HEK293T (cell line): ENCODE data around the gene RNF144A.

ENCODE experiments used
- CTCF ChIA-PET: fragments of 350-600 bp; formaldehyde crosslinking; extraction: SDS; loops from one replicate; lab custom pipeline; 2021; ENCODE audit warnings: antibody characterized with exemption, inconsistent platforms; lab: Yijun Ruan, JAX
- POLR2A ChIA-PET: fragments of 350-600 bp; formaldehyde crosslinking; extraction: SDS; loops from one replicate; lab custom pipeline; 2020; ENCODE audit warnings: antibody characterized with exemption, inconsistent platforms; lab: Yijun Ruan, JAX
- DNase-seq: peaks from one replicate; pipeline ENCODE4 v3.0.0; 2012; ENCODE audit warnings: mixed read lengths; ENCODE audit errors: extremely low spot score
- ARNT ChIP-seq: fragments of 450-650 bp; IDR thresholded peaks from 2 replicates; pipeline ENCODE4 v1.6.1; 2017; ENCODE audit warnings: mild to moderate bottlenecking
- BHLHE40 ChIP-seq: fragments of 450-650 bp; IDR thresholded peaks from 2 replicates; pipeline ENCODE4 v1.6.1; 2016; ENCODE audit warnings: mild to moderate bottlenecking, moderate library complexity, borderline replicate concordance
- CTBP1 ChIP-seq: fragments of 450-650 bp; IDR thresholded peaks from 2 replicates; pipeline ENCODE4 v1.6.1; 2016; ENCODE audit warnings: borderline replicate concordance
- ELF4 ChIP-seq: fragments of 450-650 bp; IDR thresholded peaks from 2 replicates; pipeline ENCODE4 v1.6.1; 2017; ENCODE audit warnings: antibody characterized with exemption
- FOXA1 ChIP-seq: fragments of 450-650 bp; IDR thresholded peaks from 2 replicates; pipeline ENCODE4 v1.6.1; 2016; ENCODE audit warnings: mild to moderate bottlenecking
- FOXK2 ChIP-seq: fragments of 450-650 bp; IDR thresholded peaks from 2 replicates; pipeline ENCODE4 v1.6.1; 2016; ENCODE audit warnings: mild to moderate bottlenecking
- FOXM1 ChIP-seq: fragments of 450-650 bp; IDR thresholded peaks from 2 replicates; pipeline ENCODE4 v1.6.1; 2017; ENCODE audit warnings: mild to moderate bottlenecking, borderline replicate concordance
- HDGF ChIP-seq: fragments of 450-650 bp; IDR thresholded peaks from 2 replicates; pipeline ENCODE4 v1.6.1; 2017; ENCODE audit warnings: antibody characterized with exemption, borderline replicate concordance
- L3MBTL2 ChIP-seq: fragments of 450-650 bp; conservative IDR thresholded peaks from 2 replicates; pipeline ENCODE4 v1.6.1; 2016; ENCODE audit warnings: mild to moderate bottlenecking
- LEF1 ChIP-seq: fragments of 450-650 bp; IDR thresholded peaks from 2 replicates; pipeline ENCODE4 v1.6.1; 2017; ENCODE audit warnings: mild to moderate bottlenecking, borderline replicate concordance
- NFRKB ChIP-seq: fragments of 450-650 bp; IDR thresholded peaks from 2 replicates; pipeline ENCODE4 v1.6.1; 2016; ENCODE audit warnings: mild to moderate bottlenecking, moderate library complexity
- PKNOX1 ChIP-seq: fragments of 450-650 bp; IDR thresholded peaks from 2 replicates; pipeline ENCODE4 v1.6.1; 2016
- SP1 ChIP-seq: fragments of 450-650 bp; IDR thresholded peaks from 2 replicates; pipeline ENCODE4 v1.6.1; 2017
- SUZ12 ChIP-seq: fragments of 450-650 bp; IDR thresholded peaks from 2 replicates; pipeline ENCODE4 v1.6.1; 2016; ENCODE audit warnings: mild to moderate bottlenecking
- TARDBP ChIP-seq: fragments of 450-650 bp; IDR thresholded peaks from 2 replicates; pipeline ENCODE4 v1.6.1; 2016
- ZNF384 ChIP-seq: fragments of 450-650 bp; IDR thresholded peaks from 2 replicates; pipeline ENCODE4 v1.6.1; 2016

Gene RNF144A

GRCh38 chr2:7015007-7015950 is 98.1 kb downstream of the RNF144A start:
- ChIA-PET POLR2A (no interaction called here), CTCF (interaction anchor here (0.6 to 2.5 kb wide), 3 partner anchors 10 to 103 kb away, joined by 3 to 5 read pairs (median 3); no protein-coding TSS in a partner anchor)
- DNase-seq, result no peak
- TF ChIP-seq ELF4, result no peak
- TF ChIP-seq L3MBTL2, result no peak
- no peak for TF ChIP-seq FOXM1
- TF ChIP-seq LEF1, result no peak
- no peak for TF ChIP-seq FOXK2
- TF ChIP-seq HDGF, result no peak
- TF ChIP-seq SP1, result no peak
- TF ChIP-seq FOXA1, result no peak
- TF ChIP-seq ARNT, result no peak
- TF ChIP-seq CTBP1, result no peak

GRCh38 chr2:7016148-7016547 is 98.9 kb downstream of the RNF144A start:
- ChIA-PET POLR2A (no interaction called here), CTCF (no interaction called here)
- TF ChIP-seq NFRKB (no peak), PKNOX1 (peak; percentile 81)
- DNase-seq, result no peak

- ChIA-PET POLR2A (no interaction called here), CTCF (no interaction called here)
- DNase-seq, result no peak
- TF ChIP-seq ARNT (no peak), SP1 (no peak), L3MBTL2 (no peak), LEF1 (no peak), HDGF (no peak)
These were observed 99.5 kb downstream of the RNF144A start for GRCh38 chr2:7016601-7017211.

GRCh38 chr2:7017671-7018281 is 100.6 kb downstream of the RNF144A start:
- TF ChIP-seq HDGF, result no peak
- TF ChIP-seq ZNF384, result no peak
- TF ChIP-seq ELF4, result no peak
- TF ChIP-seq ARNT, result no peak
- no peak for TF ChIP-seq SP1
- TF ChIP-seq TARDBP, result no peak
- no peak for TF ChIP-seq L3MBTL2
- no peak for TF ChIP-seq FOXM1
- TF ChIP-seq BHLHE40, result no peak
- no peak for TF ChIP-seq FOXK2
- no peak for TF ChIP-seq FOXA1
- no peak for TF ChIP-seq PKNOX1
- no peak for TF ChIP-seq NFRKB
- CTCF ChIA-PET, result no interaction called here
- POLR2A ChIA-PET, result no interaction called here
- DNase-seq, result no peak

GRCh38 chr2:7018282-7018701 is 101.1 kb downstream of the RNF144A start:
- TF ChIP-seq NFRKB, result no peak
- POLR2A ChIA-PET, result no interaction called here
- CTCF ChIA-PET, result no interaction called here
- no peak for DNase-seq

- no peak for DNase-seq
- POLR2A ChIA-PET, result no interaction called here
- CTCF ChIA-PET, result no interaction called here
- TF ChIP-seq ZNF384 (no peak), ARNT (no peak), CTBP1 (no peak)
These were observed 101.6 kb downstream of the RNF144A start for GRCh38 chr2:7018767-7019166.

GRCh38 chr2:7019191-7019590 is 102.0 kb downstream of the RNF144A start:
- no peak for TF ChIP-seq FOXK2
- no peak for TF ChIP-seq SUZ12
- TF ChIP-seq BHLHE40, result no peak
- TF ChIP-seq FOXM1, result no peak
- TF ChIP-seq LEF1, result no peak
- no peak for TF ChIP-seq CTBP1
- ChIA-PET POLR2A (no interaction called here), CTCF (no interaction called here)
- DNase-seq, result no peak
